Loucy (cell line): ENCODE measurements around the gene CACNA1C.

ENCODE experiments used
- EZH2phosphoT487 ChIP-seq: fragments of 200-600 bp; IDR thresholded peaks from 2 replicates; pipeline ENCODE4 v1.6.1; 2018; ENCODE audit warnings: antibody characterized with exemption, mild to moderate bottlenecking, moderate library complexity, borderline replicate concordance
- TF ChIP-seq, protein P1 (sequence below): fragments of 200-600 bp; sonication (generic); conservative IDR thresholded peaks from 2 replicates; pipeline ENCODE4 v1.5.1; 2014; ENCODE audit warnings: mild to moderate bottlenecking, antibody characterized with exemption, low read length

GRCh38 chr12:2435511-2435910 lies 382.7 kb downstream of the CACNA1C start:
- TF ChIP-seq EZH2phosphoT487 = no peak
- TF ChIP-seq, protein P1, sequence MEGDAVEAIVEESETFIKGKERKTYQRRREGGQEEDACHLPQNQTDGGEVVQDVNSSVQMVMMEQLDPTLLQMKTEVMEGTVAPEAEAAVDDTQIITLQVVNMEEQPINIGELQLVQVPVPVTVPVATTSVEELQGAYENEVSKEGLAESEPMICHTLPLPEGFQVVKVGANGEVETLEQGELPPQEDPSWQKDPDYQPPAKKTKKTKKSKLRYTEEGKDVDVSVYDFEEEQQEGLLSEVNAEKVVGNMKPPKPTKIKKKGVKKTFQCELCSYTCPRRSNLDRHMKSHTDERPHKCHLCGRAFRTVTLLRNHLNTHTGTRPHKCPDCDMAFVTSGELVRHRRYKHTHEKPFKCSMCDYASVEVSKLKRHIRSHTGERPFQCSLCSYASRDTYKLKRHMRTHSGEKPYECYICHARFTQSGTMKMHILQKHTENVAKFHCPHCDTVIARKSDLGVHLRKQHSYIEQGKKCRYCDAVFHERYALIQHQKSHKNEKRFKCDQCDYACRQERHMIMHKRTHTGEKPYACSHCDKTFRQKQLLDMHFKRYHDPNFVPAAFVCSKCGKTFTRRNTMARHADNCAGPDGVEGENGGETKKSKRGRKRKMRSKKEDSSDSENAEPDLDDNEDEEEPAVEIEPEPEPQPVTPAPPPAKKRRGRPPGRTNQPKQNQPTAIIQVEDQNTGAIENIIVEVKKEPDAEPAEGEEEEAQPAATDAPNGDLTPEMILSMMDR = no peak
